HUDEP-2 (cell line): ENCODE data around the gene CREBL2.
"Not testable (repeated sequence)": the region's sequence is repeated elsewhere in the genome, so short reads cannot be mapped to it uniquely, and the experiment has no call there.

Source experiments
- DNase-seq, 76 experiments: peaks; one replicate each; lab custom pipeline; 2025; ENCODE audit not compliant: unreplicated experiment in 76 of 76; lab: John Stamatoyannopoulos, UW

Gene CREBL2

GRCh38 chr12:12628013-12628412 lies 16.3 kb downstream of the CREBL2 start:
- DNase-seq: no peak

GRCh38 chr12:12630850-12631249 lies 19.2 kb downstream of the CREBL2 start:
- no peak for DNase-seq

- DNase-seq: no peak
Measured at GRCh38 chr12:12635651-12636050, 24.0 kb downstream of the CREBL2 start.

GRCh38 chr12:12636641-12637040 lies 25.0 kb downstream of the CREBL2 start:
- no peak for DNase-seq

- peak in 4 of 76 experiments; percentile 7 to 35 (median 26) for DNase-seq
Measured at GRCh38 chr12:12639995-12640394, 28.3 kb downstream of the CREBL2 start.

GRCh38 chr12:12641650-12642049 lies 30.0 kb downstream of the CREBL2 start:
- DNase-seq: no peak

- no peak for DNase-seq
Measured at GRCh38 chr12:12642916-12643315, 31.2 kb downstream of the CREBL2 start.

- DNase-seq: peak in 23 of 76 experiments; percentile 0 to 39 (median 21)
Measured at GRCh38 chr12:12645485-12645884, 33.8 kb downstream of the CREBL2 start.

- DNase-seq: not testable (repeated sequence)
Measured at GRCh38 chr12:12645968-12646367, 34.3 kb downstream of the CREBL2 start.

- DNase-seq: no peak
Measured at GRCh38 chr12:12646483-12647072, 34.9 kb downstream of the CREBL2 start.

- DNase-seq: no peak
Measured at GRCh38 chr12:12648284-12648683, 36.6 kb downstream of the CREBL2 start.

GRCh38 chr12:12648951-12649650 lies 37.4 kb downstream of the CREBL2 start:
- no peak for DNase-seq

- no peak for DNase-seq
Measured at GRCh38 chr12:12651752-12652151, 40.1 kb downstream of the CREBL2 start.

- DNase-seq: not testable (repeated sequence)
Measured at GRCh38 chr12:12652704-12653103, 41.0 kb downstream of the CREBL2 start.

- no peak for DNase-seq
Measured at GRCh38 chr12:12653922-12654321, 42.2 kb downstream of the CREBL2 start.

- no peak for DNase-seq
Measured at GRCh38 chr12:12654691-12655460, 43.2 kb downstream of the CREBL2 start.

GRCh38 chr12:12660201-12660600 lies 48.5 kb downstream of the CREBL2 start:
- DNase-seq: no peak

GRCh38 chr12:12661086-12661856 lies 49.6 kb downstream of the CREBL2 start:
- DNase-seq: no peak

GRCh38 chr12:12663644-12664294 lies 52.1 kb downstream of the CREBL2 start:
- no peak for DNase-seq

GRCh38 chr12:12665194-12665593 lies 53.5 kb downstream of the CREBL2 start:
- no peak for DNase-seq
